ENCODE measurements around the gene TRPM2.

DNA sequence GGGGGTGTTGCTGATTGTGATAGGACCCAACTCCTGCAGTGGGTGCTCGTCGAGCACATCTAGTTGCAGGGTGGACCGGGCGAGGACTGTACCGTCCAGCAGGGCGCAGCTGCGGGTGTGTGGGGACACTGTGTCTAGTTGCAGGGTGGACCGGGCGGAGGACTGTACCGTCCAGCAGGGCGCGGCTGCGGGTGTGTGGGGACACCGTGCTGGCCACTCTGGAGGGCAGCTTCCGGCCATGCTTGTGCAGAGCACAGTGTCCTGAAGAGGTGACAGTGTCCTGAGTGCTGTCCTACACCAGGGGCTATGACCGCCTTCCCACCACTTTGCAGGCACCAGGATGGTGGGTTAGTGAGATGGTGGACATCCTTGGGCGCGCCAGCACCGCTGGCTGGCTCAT, 4.6 kb upstream of the TRPM2 start:
- TF ChIP-seq, protein P1, sequence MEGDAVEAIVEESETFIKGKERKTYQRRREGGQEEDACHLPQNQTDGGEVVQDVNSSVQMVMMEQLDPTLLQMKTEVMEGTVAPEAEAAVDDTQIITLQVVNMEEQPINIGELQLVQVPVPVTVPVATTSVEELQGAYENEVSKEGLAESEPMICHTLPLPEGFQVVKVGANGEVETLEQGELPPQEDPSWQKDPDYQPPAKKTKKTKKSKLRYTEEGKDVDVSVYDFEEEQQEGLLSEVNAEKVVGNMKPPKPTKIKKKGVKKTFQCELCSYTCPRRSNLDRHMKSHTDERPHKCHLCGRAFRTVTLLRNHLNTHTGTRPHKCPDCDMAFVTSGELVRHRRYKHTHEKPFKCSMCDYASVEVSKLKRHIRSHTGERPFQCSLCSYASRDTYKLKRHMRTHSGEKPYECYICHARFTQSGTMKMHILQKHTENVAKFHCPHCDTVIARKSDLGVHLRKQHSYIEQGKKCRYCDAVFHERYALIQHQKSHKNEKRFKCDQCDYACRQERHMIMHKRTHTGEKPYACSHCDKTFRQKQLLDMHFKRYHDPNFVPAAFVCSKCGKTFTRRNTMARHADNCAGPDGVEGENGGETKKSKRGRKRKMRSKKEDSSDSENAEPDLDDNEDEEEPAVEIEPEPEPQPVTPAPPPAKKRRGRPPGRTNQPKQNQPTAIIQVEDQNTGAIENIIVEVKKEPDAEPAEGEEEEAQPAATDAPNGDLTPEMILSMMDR (conservative IDR thresholded peaks at IDR 0.05; ENCODE audit: low read depth, low read length) = no peak
- TF ChIP-seq POLR2A (IDR thresholded peaks at IDR 0.05; ENCODE audit: low read depth, low read length) (no peak), SMC3 (IDR thresholded peaks at IDR 0.05; ENCODE audit: low read depth, low read length) (no peak), MXI1 (IDR thresholded peaks at IDR 0.05; ENCODE audit: borderline replicate concordance, low read depth, low read length) (no peak), CEBPB (IDR thresholded peaks at IDR 0.05; ENCODE audit: low read depth, low read length) (no peak), RAD21 (IDR thresholded peaks at IDR 0.05; ENCODE audit: low read length) (no peak)
- TF ChIP-seq, protein P2, sequence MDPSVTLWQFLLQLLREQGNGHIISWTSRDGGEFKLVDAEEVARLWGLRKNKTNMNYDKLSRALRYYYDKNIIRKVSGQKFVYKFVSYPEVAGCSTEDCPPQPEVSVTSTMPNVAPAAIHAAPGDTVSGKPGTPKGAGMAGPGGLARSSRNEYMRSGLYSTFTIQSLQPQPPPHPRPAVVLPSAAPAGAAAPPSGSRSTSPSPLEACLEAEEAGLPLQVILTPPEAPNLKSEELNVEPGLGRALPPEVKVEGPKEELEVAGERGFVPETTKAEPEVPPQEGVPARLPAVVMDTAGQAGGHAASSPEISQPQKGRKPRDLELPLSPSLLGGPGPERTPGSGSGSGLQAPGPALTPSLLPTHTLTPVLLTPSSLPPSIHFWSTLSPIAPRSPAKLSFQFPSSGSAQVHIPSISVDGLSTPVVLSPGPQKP (IDR thresholded peaks at IDR 0.05; ENCODE audit: borderline replicate concordance, low read depth, low read length) = no peak

All from IMR-90 (cell line).